CD4-positive, alpha-beta T cell (primary cell): ENCODE data around the gene UNC93A. TPM values are rescaled to one million over a fixed set of nuclear protein-coding genes. Genes with fewer than 3 reads are reported as not detected.
"Not testable (repeated sequence)": the region's sequence is repeated elsewhere in the genome, so short reads cannot be mapped to it uniquely, and the experiment has no call there.

Experiments
- ATAC-seq: fragments of 200-7000 bp; cut with Tn5 transposase; one replicate; pipeline ENCODE4 v1.10.0; 2022; ENCODE audit warnings: mild to moderate bottlenecking; ENCODE audit not compliant: poor library complexity
- CTCF ChIA-PET: fragments of 350-600 bp; sonication (Branson Sonifier 250); formaldehyde crosslinking; loops from one replicate; lab custom pipeline; 2021; ENCODE audit warnings: antibody characterized with exemption, inconsistent platforms; lab: Charles Lee
- POLR2A ChIA-PET: fragments of 350-600 bp; sonication (Branson Sonifier 250); formaldehyde crosslinking; loops from one replicate; lab custom pipeline; 2021; ENCODE audit warnings: antibody characterized with exemption, inconsistent platforms; lab: Charles Lee
- DNase-seq, 14 experiments: peaks; one replicate each; pipeline ENCODE4 v3.0.0-alpha.2; 2013 to 2020; ENCODE audit warnings: mixed read lengths in 2 of 14
- H3K27ac ChIP-seq, 2 donors: one replicate each; pipeline versions ENCODE4 v1.5.1 to v1.7.0; 2013; ENCODE audit warnings: low read length in 2 of 2, low read depth in 1 of 2, mild to moderate bottlenecking in 1 of 2
- H3K27me3 ChIP-seq, 2 experiments: 1 replicate in 1 of 2; 2 replicates in 1 of 2; pipeline versions ENCODE4 v1.6.1 to v1.7.0; 2013; ENCODE audit warnings: low read length in 2 of 2, control low read depth in 1 of 2, mild to moderate bottlenecking in 1 of 2, moderate library complexity in 1 of 2; ENCODE audit not compliant: insufficient read depth in 2 of 2, control insufficient read depth in 1 of 2
- H3K36me3 ChIP-seq: one replicate; pipeline ENCODE4 v1.6.1; 2013; ENCODE audit warnings: low read length, control low read depth; ENCODE audit not compliant: insufficient read depth
- H3K4me1 ChIP-seq: one replicate; pipeline ENCODE4 v1.6.1; 2013; ENCODE audit warnings: low read length, control low read depth; ENCODE audit not compliant: insufficient read depth
- H3K4me3 ChIP-seq: one replicate; pipeline ENCODE4 v1.5.1; 2013; ENCODE audit warnings: mild to moderate bottlenecking, low read length, moderate library complexity
- H3K9me3 ChIP-seq, 2 experiments: 1 replicate in 1 of 2; 2 replicates in 1 of 2; pipeline versions ENCODE4 v1.6.1 to v1.7.0; 2013; ENCODE audit warnings: low read length in 2 of 2, mild to moderate bottlenecking in 2 of 2, control low read depth in 1 of 2, moderate library complexity in 1 of 2; ENCODE audit not compliant: control insufficient read depth in 1 of 2, insufficient read depth in 1 of 2
- H3K27ac Mint-ChIP-seq: one replicate; pipeline ENCODE4 v1.8.0; 2020; ENCODE audit warnings: mixed read lengths
- H3K27me3 Mint-ChIP-seq: one replicate; pipeline ENCODE4 v1.8.0; 2021; ENCODE audit warnings: mixed read lengths
- H3K36me3 Mint-ChIP-seq: one replicate; pipeline ENCODE4 v1.8.0; 2021; ENCODE audit warnings: low read depth, mixed read lengths
- H3K4me1 Mint-ChIP-seq: one replicate; pipeline ENCODE4 v1.8.0; 2021; ENCODE audit warnings: low read depth, mixed read lengths
- H3K4me3 Mint-ChIP-seq: one replicate; pipeline ENCODE4 v1.8.0; 2020; ENCODE audit warnings: mild to moderate bottlenecking, mixed read lengths
- H3K9me3 Mint-ChIP-seq: one replicate; pipeline ENCODE4 v1.8.0; 2020; ENCODE audit warnings: mixed read lengths
- intact Hi-C, 2 experiments: fragments of 100-400 bp; cut with DNase I in 1 of 2; cut with micrococcal nuclease in 1 of 2; formaldehyde crosslinking; loops; one replicate each; pipeline versions ENCODE4 v1.15.1 to v1.9.0; 2023 to 2025; cut with DNase I, micrococcal nuclease
- total RNA-seq, 174 experiments: library from RNA in 2 of 174; stranded (reverse) in 2 of 174; gene quantifications; one replicate each; pipeline ENCODE4 v1.2.3 and lab custom pipeline; 2021 to 2026

Gene UNC93A
- total RNA-seq, 2 experiments from 2014 or later, result not detected

GRCh38 chr6:167361170-167361569, 70.1 kb downstream of the UNC93A start:
- CTCF ChIA-PET, H3K36me3 Mint-ChIP-seq, H3K27ac ChIP-seq, H3K27me3 ChIP-seq, DNase-seq, H3K4me1 Mint-ChIP-seq, H3K4me3 Mint-ChIP-seq, POLR2A ChIA-PET, H3K4me3 ChIP-seq, ATAC-seq, H3K27ac Mint-ChIP-seq, H3K9me3 ChIP-seq, H3K36me3 ChIP-seq, H3K9me3 Mint-ChIP-seq, H3K4me1 ChIP-seq: not testable (repeated sequence)
- intact Hi-C loops, result loop anchor here in 1 of 2 experiments (5.0 kb wide), 1 partner anchor 164 kb away; no protein-coding TSS in a partner anchor
- peaks cover 15% of the 10 kb centered on the region for H3K27me3 Mint-ChIP-seq

Other genes starting within 250 kb of the UNC93A start
- gene CCR6, start 168.2 kb upstream of the UNC93A start, total RNA-seq, result 10 to 100 TPM; 13.6 to 15.9 TPM
- gene GPR31, start 133.3 kb upstream of the UNC93A start, total RNA-seq, result not detected
- not detected for gene TTLL2, start 33.8 kb downstream of the UNC93A start, total RNA-seq